OCI-LY1 (cell line): ENCODE measurements around the gene MACIR.

ENCODE experiments used
- H2AFZ ChIP-seq: fragments of 200-600 bp; sonication (generic), shearing (Covaris generic); 2 replicates; pipeline ENCODE4 v1.6.0; 2014; ENCODE audit warnings: antibody characterized with exemption, mild to moderate bottlenecking, low read length
- H3F3A ChIP-seq: fragments of 200-600 bp; sonication (generic), shearing (Covaris generic); 2 replicates; pipeline ENCODE4 v1.6.0; 2014; ENCODE audit warnings: mild to moderate bottlenecking, antibody characterized with exemption, low read length, moderate library complexity; ENCODE audit not compliant: insufficient read depth
- H3K27ac ChIP-seq: fragments of 200-600 bp; sonication (generic); 2 replicates; pipeline ENCODE4 v1.5.1; 2014; ENCODE audit warnings: low read length, mixed run types, mild to moderate bottlenecking, low read depth; ENCODE audit not compliant: poor library complexity, severe bottlenecking
- H3K27me3 ChIP-seq: fragments of 200-600 bp; sonication (generic); 2 replicates; pipeline ENCODE4 v1.6.0; 2014; ENCODE audit warnings: antibody characterized with exemption, mild to moderate bottlenecking, low read length, moderate library complexity; ENCODE audit not compliant: insufficient read depth
- H3K36me3 ChIP-seq: fragments of 200-600 bp; sonication (generic); 2 replicates; pipeline ENCODE4 v1.6.1; 2014; ENCODE audit warnings: mild to moderate bottlenecking, antibody characterized with exemption, low read length, moderate library complexity, mixed read lengths; ENCODE audit not compliant: insufficient read depth
- H3K4me1 ChIP-seq: fragments of 200-600 bp; sonication (generic); 2 replicates; pipeline ENCODE4 v1.5.1; 2014; ENCODE audit warnings: mild to moderate bottlenecking, low read length, moderate library complexity; ENCODE audit not compliant: insufficient read depth, severe bottlenecking
- H3K4me2 ChIP-seq: fragments of 200-600 bp; sonication (generic), shearing (Covaris generic); 2 replicates; pipeline ENCODE4 v1.6.1; 2014; ENCODE audit warnings: low read length
- H3K4me3 ChIP-seq: fragments of 200-600 bp; sonication (generic); 2 replicates; pipeline ENCODE4 v1.5.1; 2014; ENCODE audit warnings: low read length, low read depth, mild to moderate bottlenecking, mixed read lengths; ENCODE audit not compliant: poor library complexity, severe bottlenecking
- H3K79me2 ChIP-seq: fragments of 200-600 bp; shearing (Covaris generic); 2 replicates; pipeline ENCODE4 v1.6.1; 2016; ENCODE audit warnings: mixed run types, low read length, mixed read lengths; ENCODE audit not compliant: insufficient read depth
- H3K9ac ChIP-seq: fragments of 200-600 bp; sonication (generic), shearing (Covaris generic); 2 replicates; pipeline ENCODE4 v1.6.1; 2014; ENCODE audit warnings: mild to moderate bottlenecking, low read length, mixed read lengths
- H3K9me2 ChIP-seq: fragments of 200-600 bp; sonication (generic), shearing (Covaris generic); 2 replicates; pipeline ENCODE4 v1.6.1; 2014; ENCODE audit warnings: low read depth, mild to moderate bottlenecking, low read length, mixed read lengths
- H3K9me3 ChIP-seq: fragments of 200-600 bp; shearing (Covaris generic); 2 replicates; pipeline ENCODE4 v1.6.1; 2014; ENCODE audit warnings: low read length, mixed read lengths
- H4K20me1 ChIP-seq: fragments of 200-600 bp; sonication (generic), shearing (Covaris generic); 2 replicates; pipeline ENCODE4 v1.6.0; 2016; ENCODE audit warnings: mild to moderate bottlenecking, low read length; ENCODE audit not compliant: insufficient read depth
- EZH2 ChIP-seq: fragments of 200-600 bp; sonication (generic), shearing (Covaris generic); IDR thresholded peaks from 2 replicates; pipeline ENCODE4 v1.8.0; 2017; ENCODE audit warnings: borderline replicate concordance, mixed run types, mild to moderate bottlenecking, antibody characterized with exemption, low read length, moderate library complexity, mixed read lengths
- TF ChIP-seq, protein P1 (sequence below): fragments of 200-600 bp; sonication (generic), shearing (Covaris generic); IDR thresholded peaks from 2 replicates; pipeline ENCODE4 v1.5.1; 2017; ENCODE audit warnings: mild to moderate bottlenecking, antibody characterized with exemption, low read length, moderate library complexity, mixed read lengths

Gene MACIR

GRCh38 chr5:103235891-103236290 is 22.7 kb upstream of the MACIR start:
- H3K27me3 ChIP-seq = no peaks in the 10 kb centered on the region
- H4K20me1 ChIP-seq = no peaks in the 10 kb centered on the region
- H3K9me3 ChIP-seq = no peaks in the 10 kb centered on the region
- no peak overlapping the region for H3K9ac ChIP-seq
- H3K4me1 ChIP-seq = no peaks in the 10 kb centered on the region
- no peaks in the 10 kb centered on the region for H3K9me2 ChIP-seq
- no peaks in the 10 kb centered on the region for H3K36me3 ChIP-seq
- no peak overlapping the region for H3K4me3 ChIP-seq
- TF ChIP-seq EZH2 = no peak
- TF ChIP-seq, protein P1, sequence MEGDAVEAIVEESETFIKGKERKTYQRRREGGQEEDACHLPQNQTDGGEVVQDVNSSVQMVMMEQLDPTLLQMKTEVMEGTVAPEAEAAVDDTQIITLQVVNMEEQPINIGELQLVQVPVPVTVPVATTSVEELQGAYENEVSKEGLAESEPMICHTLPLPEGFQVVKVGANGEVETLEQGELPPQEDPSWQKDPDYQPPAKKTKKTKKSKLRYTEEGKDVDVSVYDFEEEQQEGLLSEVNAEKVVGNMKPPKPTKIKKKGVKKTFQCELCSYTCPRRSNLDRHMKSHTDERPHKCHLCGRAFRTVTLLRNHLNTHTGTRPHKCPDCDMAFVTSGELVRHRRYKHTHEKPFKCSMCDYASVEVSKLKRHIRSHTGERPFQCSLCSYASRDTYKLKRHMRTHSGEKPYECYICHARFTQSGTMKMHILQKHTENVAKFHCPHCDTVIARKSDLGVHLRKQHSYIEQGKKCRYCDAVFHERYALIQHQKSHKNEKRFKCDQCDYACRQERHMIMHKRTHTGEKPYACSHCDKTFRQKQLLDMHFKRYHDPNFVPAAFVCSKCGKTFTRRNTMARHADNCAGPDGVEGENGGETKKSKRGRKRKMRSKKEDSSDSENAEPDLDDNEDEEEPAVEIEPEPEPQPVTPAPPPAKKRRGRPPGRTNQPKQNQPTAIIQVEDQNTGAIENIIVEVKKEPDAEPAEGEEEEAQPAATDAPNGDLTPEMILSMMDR = no peak
- H3K27ac ChIP-seq = no peak overlapping the region
- no peaks in the 10 kb centered on the region for H3K79me2 ChIP-seq
- no peak overlapping the region for H3K4me2 ChIP-seq
- H2AFZ ChIP-seq = no peak overlapping the region
- no peaks in the 10 kb centered on the region for H3F3A ChIP-seq

GRCh38 chr5:103237778-103238177 is 20.8 kb upstream of the MACIR start:
- Histone ChIP-seq H3K9ac (no peak overlapping the region), H3F3A (no peaks in the 10 kb centered on the region), H4K20me1 (no peaks in the 10 kb centered on the region), H3K79me2 (no peaks in the 10 kb centered on the region), H3K27ac (no peak overlapping the region), H3K4me3 (no peak overlapping the region), H3K4me2 (no peak overlapping the region), H3K4me1 (no peaks in the 10 kb centered on the region), H3K9me3 (no peaks in the 10 kb centered on the region), H2AFZ (no peak overlapping the region), H3K9me2 (no peaks in the 10 kb centered on the region), H3K36me3 (no peaks in the 10 kb centered on the region), H3K27me3 (no peaks in the 10 kb centered on the region)
- TF ChIP-seq, protein P1 = no peak
- TF ChIP-seq EZH2 = no peak

- H3K27ac ChIP-seq = no peak overlapping the region
- TF ChIP-seq EZH2 = no peak
- TF ChIP-seq, protein P1 = no peak
- H3K9me2 ChIP-seq = no peaks in the 10 kb centered on the region
- H3K9me3 ChIP-seq = no peaks in the 10 kb centered on the region
- no peaks in the 10 kb centered on the region for H3K79me2 ChIP-seq
- H3K4me2 ChIP-seq = no peak overlapping the region
- H3K36me3 ChIP-seq = no peaks in the 10 kb centered on the region
- no peaks in the 10 kb centered on the region for H3K4me1 ChIP-seq
- no peaks in the 10 kb centered on the region for H3K27me3 ChIP-seq
- H3K4me3 ChIP-seq = no peak overlapping the region
- H3F3A ChIP-seq = no peaks in the 10 kb centered on the region
- no peak overlapping the region for H2AFZ ChIP-seq
- no peak overlapping the region for H3K9ac ChIP-seq
- H4K20me1 ChIP-seq = no peaks in the 10 kb centered on the region
These were observed 14.9 kb upstream of the MACIR start for GRCh38 chr5:103243665-103244064.
